Measurements from ENCODE around the gene MIOS. TPM values are rescaled to one million over a fixed set of nuclear protein-coding genes. Genes with fewer than 3 reads are reported as not detected.

The MIOS gene
- total and polyA plus RNA-seq, 9 of the 15 experiments (the other 6 are each of a cell fraction or from before 2014, with no cell fraction given) = 7.8 to 47.8 (median 30.6) TPM

DNA sequence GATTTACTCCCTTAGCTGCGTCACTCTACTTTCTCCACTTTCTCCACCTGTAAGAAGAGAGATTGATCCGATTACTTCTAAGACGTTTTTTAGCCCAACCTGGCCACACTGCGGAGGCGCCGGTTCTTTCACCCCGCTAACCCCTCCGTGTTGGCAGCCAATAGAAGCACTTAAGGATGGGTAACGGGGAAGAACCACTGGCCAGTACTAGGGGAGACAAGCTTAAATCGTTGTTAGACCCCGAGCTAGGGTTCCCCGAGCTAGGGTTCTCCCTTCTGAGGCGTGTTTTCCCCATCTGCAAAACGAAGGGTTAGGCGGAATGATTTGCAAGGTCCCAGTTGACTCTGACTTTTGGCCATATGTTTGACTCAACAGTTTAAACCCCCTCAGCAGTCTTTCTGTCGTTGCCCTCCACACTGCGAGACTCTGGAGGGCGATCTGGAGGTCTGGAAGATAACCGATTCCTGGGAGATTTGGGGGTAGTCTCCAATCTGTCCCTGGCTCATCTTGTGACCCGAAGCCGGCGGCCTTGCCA is 74.5 kb downstream of the MIOS start (continued):
- TF ChIP-seq ZBTB12 (CRISPR knock-in tag; IDR thresholded peaks at IDR 0.05) (no peak), NR2C2 (CRISPR knock-in tag; IDR thresholded peaks at IDR 0.05) (no peak), NR2C2 (tag; IDR thresholded peaks at IDR 0.05) (peak; percentile 84), STAT5A (IDR thresholded peaks at IDR 0.05; ENCODE audit: borderline replicate concordance, low read length) (no peak), ZNF12 (CRISPR knock-in tag; IDR thresholded peaks at IDR 0.05) (0 out of 2 replicates have a peak, but pooled peaks have one; percentile 12), NBN (IDR thresholded peaks at IDR 0.05; ENCODE audit: low read depth) (0 out of 2 replicates have a peak, but pooled peaks have one; percentile 7), FOXA1 (IDR thresholded peaks at IDR 0.05; ENCODE audit: borderline replicate concordance) (no peak), TEAD4 (IDR thresholded peaks at IDR 0.05; ENCODE audit: low read length) (peak; percentile 0; the same call in 1 of the 2 replicates), TEAD4 (CRISPR knock-in tag; IDR thresholded peaks at IDR 0.05; ENCODE audit: borderline replicate concordance) (no peak), SRF (CRISPR knock-in tag; IDR thresholded peaks at IDR 0.05) (no peak), RAD21 (CRISPR knock-in tag; conservative IDR thresholded peaks at IDR 0.05 in 1 of 2, IDR thresholded peaks at IDR 0.05 in 1 of 2) (no peak), MAZ (CRISPR knock-in tag; conservative IDR thresholded peaks at IDR 0.05 in 1 of 2, IDR thresholded peaks at IDR 0.05 in 1 of 2) (peak in 1 of 2 experiments; percentile 5; a peak in 3 of 4 replicates), BRD9 (IDR thresholded peaks at IDR 0.05; ENCODE audit: low read depth, partially characterized antibody) (peak; percentile 70), PRPF4 (IDR thresholded peaks at IDR 0.05; ENCODE audit: insufficient read depth, low read depth, low read length, poor library complexity, severe bottlenecking) (no peak)
- TF ChIP-seq, protein P1, sequence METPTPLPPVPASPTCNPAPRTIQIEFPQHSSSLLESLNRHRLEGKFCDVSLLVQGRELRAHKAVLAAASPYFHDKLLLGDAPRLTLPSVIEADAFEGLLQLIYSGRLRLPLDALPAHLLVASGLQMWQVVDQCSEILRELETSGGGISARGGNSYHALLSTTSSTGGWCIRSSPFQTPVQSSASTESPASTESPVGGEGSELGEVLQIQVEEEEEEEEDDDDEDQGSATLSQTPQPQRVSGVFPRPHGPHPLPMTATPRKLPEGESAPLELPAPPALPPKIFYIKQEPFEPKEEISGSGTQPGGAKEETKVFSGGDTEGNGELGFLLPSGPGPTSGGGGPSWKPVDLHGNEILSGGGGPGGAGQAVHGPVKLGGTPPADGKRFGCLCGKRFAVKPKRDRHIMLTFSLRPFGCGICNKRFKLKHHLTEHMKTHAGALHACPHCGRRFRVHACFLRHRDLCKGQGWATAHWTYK (CRISPR knock-in tag; IDR thresholded peaks at IDR 0.05) = 0 out of 2 replicates have a peak, but pooled peaks have one; percentile 5
- TF ChIP-seq, protein P2, sequence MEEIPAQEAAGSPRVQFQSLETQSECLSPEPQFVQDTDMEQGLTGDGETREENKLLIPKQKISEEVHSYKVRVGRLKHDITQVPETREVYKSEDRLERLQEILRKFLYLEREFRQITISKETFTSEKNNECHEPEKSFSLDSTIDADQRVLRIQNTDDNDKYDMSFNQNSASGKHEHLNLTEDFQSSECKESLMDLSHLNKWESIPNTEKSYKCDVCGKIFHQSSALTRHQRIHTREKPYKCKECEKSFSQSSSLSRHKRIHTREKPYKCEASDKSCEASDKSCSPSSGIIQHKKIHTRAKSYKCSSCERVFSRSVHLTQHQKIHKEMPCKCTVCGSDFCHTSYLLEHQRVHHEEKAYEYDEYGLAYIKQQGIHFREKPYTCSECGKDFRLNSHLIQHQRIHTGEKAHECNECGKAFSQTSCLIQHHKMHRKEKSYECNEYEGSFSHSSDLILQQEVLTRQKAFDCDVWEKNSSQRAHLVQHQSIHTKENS (CRISPR knock-in tag; IDR thresholded peaks at IDR 0.05) = no peak
- TF ChIP-seq, protein P3, sequence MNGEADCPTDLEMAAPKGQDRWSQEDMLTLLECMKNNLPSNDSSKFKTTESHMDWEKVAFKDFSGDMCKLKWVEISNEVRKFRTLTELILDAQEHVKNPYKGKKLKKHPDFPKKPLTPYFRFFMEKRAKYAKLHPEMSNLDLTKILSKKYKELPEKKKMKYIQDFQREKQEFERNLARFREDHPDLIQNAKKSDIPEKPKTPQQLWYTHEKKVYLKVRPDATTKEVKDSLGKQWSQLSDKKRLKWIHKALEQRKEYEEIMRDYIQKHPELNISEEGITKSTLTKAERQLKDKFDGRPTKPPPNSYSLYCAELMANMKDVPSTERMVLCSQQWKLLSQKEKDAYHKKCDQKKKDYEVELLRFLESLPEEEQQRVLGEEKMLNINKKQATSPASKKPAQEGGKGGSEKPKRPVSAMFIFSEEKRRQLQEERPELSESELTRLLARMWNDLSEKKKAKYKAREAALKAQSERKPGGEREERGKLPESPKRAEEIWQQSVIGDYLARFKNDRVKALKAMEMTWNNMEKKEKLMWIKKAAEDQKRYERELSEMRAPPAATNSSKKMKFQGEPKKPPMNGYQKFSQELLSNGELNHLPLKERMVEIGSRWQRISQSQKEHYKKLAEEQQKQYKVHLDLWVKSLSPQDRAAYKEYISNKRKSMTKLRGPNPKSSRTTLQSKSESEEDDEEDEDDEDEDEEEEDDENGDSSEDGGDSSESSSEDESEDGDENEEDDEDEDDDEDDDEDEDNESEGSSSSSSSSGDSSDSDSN (IDR thresholded peaks at IDR 0.05; ENCODE audit: borderline replicate concordance in 1 of 2, low read depth in 2 of 2, low read length in 2 of 2) = 0 out of 4 replicates have a peak, but pooled peaks of 1 of the 2 experiments have one; percentile 50
- TF ChIP-seq, protein P4, sequence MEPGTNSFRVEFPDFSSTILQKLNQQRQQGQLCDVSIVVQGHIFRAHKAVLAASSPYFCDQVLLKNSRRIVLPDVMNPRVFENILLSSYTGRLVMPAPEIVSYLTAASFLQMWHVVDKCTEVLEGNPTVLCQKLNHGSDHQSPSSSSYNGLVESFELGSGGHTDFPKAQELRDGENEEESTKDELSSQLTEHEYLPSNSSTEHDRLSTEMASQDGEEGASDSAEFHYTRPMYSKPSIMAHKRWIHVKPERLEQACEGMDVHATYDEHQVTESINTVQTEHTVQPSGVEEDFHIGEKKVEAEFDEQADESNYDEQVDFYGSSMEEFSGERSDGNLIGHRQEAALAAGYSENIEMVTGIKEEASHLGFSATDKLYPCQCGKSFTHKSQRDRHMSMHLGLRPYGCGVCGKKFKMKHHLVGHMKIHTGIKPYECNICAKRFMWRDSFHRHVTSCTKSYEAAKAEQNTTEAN (CRISPR knock-in tag; IDR thresholded peaks at IDR 0.05) = no peak

Measured in K562 (cell line).